Fibroblast of skin of left biceps (primary cell): ENCODE measurements around the gene EVC.
A peak's percentile ranks its signal among the peaks of the same experiment; 100 is the strongest.

Experiments
- DNase-seq, 2 experiments: peaks; one replicate each; pipeline ENCODE4 v3.0.0-alpha.2; 2013; ENCODE audit warnings: low read depth in 2 of 2

The EVC gene

GRCh38 chr4:5710961-5711478 is at the start of gene EVC:
Gene EVC (plus strand): TSS chr4:5711201. CDS start chr4:5711381, 180 bp downstream.
- peak; percentile 51 to 54 for DNase-seq

GRCh38 chr4:5661237-5661636 is 49.8 kb upstream of the EVC start:
- no peak for DNase-seq

- DNase-seq = no peak
Observed at GRCh38 chr4:5662555-5662954, 48.4 kb upstream of the EVC start.

GRCh38 chr4:5664778-5665177 is 46.2 kb upstream of the EVC start:
- no peak for DNase-seq

- no peak for DNase-seq
Observed at GRCh38 chr4:5666741-5667140, 44.3 kb upstream of the EVC start.

GRCh38 chr4:5676763-5677162 is 34.2 kb upstream of the EVC start:
- no peak for DNase-seq

GRCh38 chr4:5678977-5679376 is 32.0 kb upstream of the EVC start:
- DNase-seq = no peak

- no peak for DNase-seq
Observed at GRCh38 chr4:5683566-5683965, 27.4 kb upstream of the EVC start.

GRCh38 chr4:5685296-5685695 is 25.7 kb upstream of the EVC start:
- DNase-seq = no peak

- DNase-seq = no peak
Observed at GRCh38 chr4:5686338-5686737, 24.7 kb upstream of the EVC start.

GRCh38 chr4:5689065-5689464 is 21.9 kb upstream of the EVC start:
- no peak for DNase-seq

- DNase-seq = no peak
Observed at GRCh38 chr4:5691491-5692132, 19.4 kb upstream of the EVC start.

GRCh38 chr4:5693871-5694270 is 17.1 kb upstream of the EVC start:
- DNase-seq = no peak

- DNase-seq = no peak
Observed at GRCh38 chr4:5696341-5696740, 14.7 kb upstream of the EVC start.

GRCh38 chr4:5700459-5700858 is 10.5 kb upstream of the EVC start:
- DNase-seq = no peak

GRCh38 chr4:5701971-5702370 is 9.0 kb upstream of the EVC start:
- no peak for DNase-seq

- no peak for DNase-seq
Observed at GRCh38 chr4:5703831-5704230, 7.2 kb upstream of the EVC start.

GRCh38 chr4:5704276-5704675 is 6.7 kb upstream of the EVC start:
- no peak for DNase-seq

- DNase-seq = no peak
Observed at GRCh38 chr4:5705647-5706320, 5.2 kb upstream of the EVC start.

GRCh38 chr4:5706486-5707290 is 4.3 kb upstream of the EVC start:
- no peak for DNase-seq

GRCh38 chr4:5707366-5707765 is 3.6 kb upstream of the EVC start:
- no peak for DNase-seq

GRCh38 chr4:5707778-5708448 is 3.1 kb upstream of the EVC start:
- no peak for DNase-seq
